ENCODE measurements around the gene LRRC63. TPM values are rescaled to one million over a fixed set of nuclear protein-coding genes. Genes with fewer than 3 reads are reported as not detected.

Gene LRRC63
- total and polyA plus RNA-seq, 2 donors (not counting 3 experiments of a cell fraction or from before 2014, with no cell fraction given), result 0.04 TPM; not detected in 1

- H3K9ac ChIP-seq (replicated peaks; ENCODE audit: extremely low read depth, insufficient read depth, low read length), result no peak overlapping the region
- H3K4me2 ChIP-seq (ENCODE audit: insufficient read depth, low read length), result no peak overlapping the region
- intact Hi-C loops (cut with micrococcal nuclease), result no loop called here
- ChIA-PET CTCF (interaction anchor here (1.0 to 1.3 kb wide), 3 partner anchors 16 to 63 kb away, joined by 3 to 4 read pairs (median 3); no protein-coding TSS in a partner anchor), POLR2A (no interaction called here)
- H3K9me1 ChIP-seq (replicated peaks; ENCODE audit: control insufficient read depth, extremely low read depth, insufficient read depth, low read length), result no peaks in the 10 kb centered on the region
- no peaks in the 10 kb centered on the region for H3K36me3 ChIP-seq (ENCODE audit: control insufficient read depth in 2 of 2, extremely low read depth in 1 of 2, insufficient read depth in 2 of 2, low read length in 2 of 2)
- H3K79me2 ChIP-seq (ENCODE audit: control insufficient read depth, insufficient read depth, low read length), result no peaks in the 10 kb centered on the region
- FAIRE-seq, result no peak
- peak; percentile 40 for DNase-seq (ENCODE audit: low read depth, low spot score)
- H3K9me3 ChIP-seq (replicated peaks; ENCODE audit: control insufficient read depth, insufficient read depth, low read length), result no peaks in the 10 kb centered on the region
- dilution Hi-C loops (cut with MboI; ENCODE audit: extremely low pct_ligation_motif_present, low sequenced_read_pairs), result no loop called here
- no peak for TF ChIP-seq POLR2A (IDR thresholded peaks at IDR 0.05; ENCODE audit: low read depth, low read length)
- TF ChIP-seq JUN (IDR thresholded peaks at IDR 0.05; ENCODE audit: borderline replicate concordance, insufficient read depth, insufficient read length, low read depth), result no peak
- TF ChIP-seq EZH2 (IDR thresholded peaks at IDR 0.05; ENCODE audit: borderline replicate concordance, low read depth, low read length, severe bottlenecking), result no peak
- no peak for TF ChIP-seq MYC (IDR thresholded peaks at IDR 0.05; ENCODE audit: low read depth, low read length)
- no peak for TF ChIP-seq FOS (IDR thresholded peaks at IDR 0.05; ENCODE audit: borderline replicate concordance, insufficient read depth, low read length)
- no peak for TF ChIP-seq CTCF (IDR thresholded peaks at IDR 0.05; ENCODE audit: extremely low read depth in 1 of 2, insufficient read depth in 1 of 2, low read depth in 1 of 2, low read length in 2 of 2)
- TF ChIP-seq MAX (IDR thresholded peaks at IDR 0.05; ENCODE audit: insufficient read depth, insufficient read length), result no peak
- TF ChIP-seq GATA2 (IDR thresholded peaks at IDR 0.05; ENCODE audit: insufficient read depth, insufficient read length, low read depth, low read length), result no peak
- no peak for TF ChIP-seq POLR2AphosphoS5 (IDR thresholded peaks at IDR 0.05; ENCODE audit: insufficient read depth, low read depth, low read length)
- no peak overlapping the region for H3K4me3 ChIP-seq (replicated peaks in 1 of 3; ENCODE audit: insufficient read depth in 1 of 3, low read depth in 1 of 3, low read length in 3 of 3)
- no peak overlapping the region for H2AFZ ChIP-seq (ENCODE audit: low read depth, low read length)
- no TSS peak for BruUV-seq (replicated peaks)
- peak overlapping the region; percentile 23 for H3K27ac ChIP-seq (ENCODE audit: insufficient read depth, low read depth, low read length)
- no peaks in the 10 kb centered on the region for H4K20me1 ChIP-seq (replicated peaks; ENCODE audit: control insufficient read depth, extremely low read depth, insufficient read depth, low read length)
- H3K27me3 ChIP-seq (ENCODE audit: control insufficient read depth in 2 of 2, insufficient read depth in 2 of 2, low read length in 2 of 2), result no peaks in the 10 kb centered on the region
- no peaks in the 10 kb centered on the region for H3K4me1 ChIP-seq (ENCODE audit: control insufficient read depth, extremely low read depth, insufficient read depth, low read length)
These were observed 20.6 kb downstream of the LRRC63 start for GRCh38 chr13:46232281-46232680.
